NCI-H1105 treated with DMSO at 0.1 percent for 48 hours (cell line): ENCODE measurements around the gene TPTE2.
"Not testable (repeated sequence)": the region's sequence is repeated elsewhere in the genome, so short reads cannot be mapped to it uniquely, and the experiment has no call there.

ENCODE experiments used
- DNase-seq: peaks from one replicate; lab custom pipeline; 2025; lab: John Stamatoyannopoulos, UW

The TPTE2 gene

DNA sequence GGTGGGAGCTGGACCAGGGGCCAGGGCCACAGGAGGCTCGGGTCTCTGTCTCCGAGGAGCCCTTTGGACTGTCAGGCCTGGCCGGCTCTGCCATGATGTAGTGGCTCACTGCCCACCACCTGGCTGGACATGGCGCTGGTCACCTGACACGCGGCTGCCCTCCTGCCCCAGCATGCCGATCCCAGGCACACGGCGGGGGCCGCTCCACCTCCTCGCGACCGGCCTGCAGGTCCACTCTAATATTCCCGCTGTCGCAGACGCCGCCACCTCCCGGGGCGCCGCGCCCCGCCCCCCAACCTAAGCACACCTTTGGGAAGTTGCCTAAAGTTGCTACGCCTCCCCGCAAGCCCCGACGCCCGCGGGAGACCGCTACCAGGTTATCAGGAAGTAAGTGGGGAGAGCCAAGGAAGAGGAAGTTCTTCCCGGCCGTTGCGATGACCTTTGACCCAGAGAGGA lies at the start of gene TPTE2:
Gene TPTE2 (minus strand): TSS at position 406 of the 456 bp plus-strand sequence. CDS start 58,298 bp downstream, outside the sequence.
- not testable (repeated sequence) for DNase-seq

- DNase-seq, result no peak
Observed at GRCh38 chr13:19607523-19608078, 46.3 kb upstream of the TPTE2 start.

GRCh38 chr13:19606737-19607136 lies 45.4 kb upstream of the TPTE2 start:
- no peak for DNase-seq

GRCh38 chr13:19606152-19606551 lies 44.8 kb upstream of the TPTE2 start:
- DNase-seq, result no peak

GRCh38 chr13:19605161-19605955 lies 44.0 kb upstream of the TPTE2 start:
- DNase-seq, result no peak

DNA sequence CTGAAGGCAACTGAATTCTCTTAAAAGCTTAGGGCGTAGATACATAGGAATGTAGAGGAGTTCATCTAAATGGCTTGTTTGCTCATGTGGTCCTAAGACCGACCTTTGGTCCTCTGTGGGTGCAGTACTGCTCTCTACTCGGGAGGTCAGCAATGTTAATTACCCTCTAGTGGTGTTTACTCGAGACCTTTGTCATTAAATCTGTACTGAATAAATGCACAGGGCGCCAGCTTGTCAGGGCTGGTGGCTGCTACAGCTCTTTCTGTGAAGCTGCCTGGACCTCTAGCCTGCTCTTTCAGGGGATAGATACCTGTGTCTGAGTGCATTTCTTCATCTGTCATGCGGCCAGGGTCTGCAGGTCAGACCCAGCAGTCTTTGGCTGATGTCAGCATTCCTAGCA lies 43.0 kb upstream of the TPTE2 start:
- DNase-seq, result no peak

DNA sequence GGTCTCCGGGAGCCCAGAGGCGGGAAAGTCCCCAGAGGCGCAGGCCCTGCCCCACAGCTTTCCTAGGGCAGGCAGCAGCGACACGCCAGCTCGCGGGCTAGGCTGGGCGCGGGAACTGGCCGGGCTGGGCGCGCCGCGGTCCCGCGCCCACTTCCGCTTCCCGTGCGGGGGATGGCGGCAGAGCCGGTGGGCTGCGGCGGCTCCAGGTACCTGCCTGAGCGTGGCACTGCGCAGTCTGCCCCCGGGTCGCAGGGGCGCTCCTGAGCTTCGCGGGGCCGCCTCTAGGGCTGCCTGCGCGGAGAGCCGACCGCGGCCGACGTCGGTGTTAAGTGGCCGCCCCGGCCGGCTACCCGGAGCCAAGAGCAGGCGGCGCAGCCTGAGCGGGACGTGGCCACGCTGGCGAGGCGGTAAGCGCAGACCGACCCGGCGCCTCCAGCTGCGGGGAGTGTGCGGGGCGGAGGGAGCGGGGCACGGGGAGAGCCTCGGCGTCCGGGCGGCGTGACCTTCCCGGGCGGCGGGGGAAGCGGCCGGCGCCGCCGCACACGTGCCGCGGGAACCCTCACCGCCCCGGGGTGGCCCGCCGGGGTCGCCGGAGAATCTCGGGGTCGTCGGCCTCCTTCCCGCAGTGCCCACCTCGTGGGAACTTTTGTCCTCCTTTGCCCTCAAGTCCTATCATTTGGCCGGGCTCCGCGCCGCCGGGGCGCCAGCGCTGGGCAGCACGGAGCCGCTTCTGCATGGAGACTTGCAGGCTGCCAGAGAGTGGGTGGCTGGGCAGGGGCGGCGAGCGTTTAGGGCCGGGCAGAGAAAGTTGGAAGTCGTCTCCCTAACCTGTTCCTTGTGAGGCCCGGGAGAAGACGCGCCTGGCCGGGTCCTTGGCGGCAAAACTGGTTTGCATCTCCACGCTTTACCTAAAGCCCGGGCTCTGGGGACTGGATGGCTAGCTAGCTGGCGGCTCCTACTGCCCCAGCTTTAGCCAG lies 40.7 kb upstream of the TPTE2 start:
- peak; percentile 43 for DNase-seq

- DNase-seq, result no peak
Observed at GRCh38 chr13:19597523-19597922, 36.2 kb upstream of the TPTE2 start.

- DNase-seq, result no peak
Observed at GRCh38 chr13:19596960-19597361, 35.6 kb upstream of the TPTE2 start.

DNA sequence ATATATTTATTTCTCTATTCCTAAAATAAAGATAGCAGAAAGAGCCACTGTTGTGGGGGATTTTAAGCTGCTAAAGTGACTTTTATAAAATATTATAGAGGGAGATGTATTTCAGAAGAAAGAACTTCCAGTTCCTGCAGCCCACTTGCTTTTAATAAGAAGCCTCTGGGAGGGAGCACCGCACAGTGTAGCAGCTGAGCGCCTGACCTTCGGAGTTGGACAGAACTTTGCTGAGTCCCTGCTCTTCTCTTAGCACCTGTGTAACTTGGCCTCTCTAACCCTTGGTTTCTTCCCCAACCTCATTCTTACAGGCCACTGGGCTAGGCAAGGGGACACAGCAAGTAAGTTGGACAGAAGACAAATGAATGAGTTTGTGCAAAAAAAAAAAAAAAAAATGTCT lies 34.8 kb upstream of the TPTE2 start:
- DNase-seq, result no peak

DNA sequence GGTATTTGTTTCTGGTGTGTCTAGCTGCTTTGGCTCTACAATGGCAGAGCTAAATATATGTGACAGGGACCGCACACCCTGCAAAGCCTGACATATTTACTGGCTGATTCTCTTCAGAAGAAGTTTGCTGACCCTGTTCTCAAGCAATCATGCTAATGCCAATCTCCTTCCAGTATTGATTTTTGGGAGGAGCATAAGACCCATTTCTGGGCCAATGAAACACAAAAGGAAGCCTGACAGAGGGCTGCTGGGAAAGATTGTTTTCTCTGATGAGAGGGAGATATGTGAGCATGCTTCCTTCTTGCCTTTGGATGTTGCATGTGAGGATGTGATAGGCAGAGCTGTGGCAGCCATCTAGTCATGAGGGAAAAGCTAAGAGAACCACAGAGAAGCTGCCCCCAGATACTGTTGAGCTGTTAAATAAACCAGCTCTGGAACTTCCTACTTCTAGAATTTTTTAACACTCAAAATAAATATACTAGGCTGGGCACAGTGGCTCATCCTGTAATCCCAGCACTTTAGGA lies 31.4 kb upstream of the TPTE2 start:
- DNase-seq, result no peak

DNA sequence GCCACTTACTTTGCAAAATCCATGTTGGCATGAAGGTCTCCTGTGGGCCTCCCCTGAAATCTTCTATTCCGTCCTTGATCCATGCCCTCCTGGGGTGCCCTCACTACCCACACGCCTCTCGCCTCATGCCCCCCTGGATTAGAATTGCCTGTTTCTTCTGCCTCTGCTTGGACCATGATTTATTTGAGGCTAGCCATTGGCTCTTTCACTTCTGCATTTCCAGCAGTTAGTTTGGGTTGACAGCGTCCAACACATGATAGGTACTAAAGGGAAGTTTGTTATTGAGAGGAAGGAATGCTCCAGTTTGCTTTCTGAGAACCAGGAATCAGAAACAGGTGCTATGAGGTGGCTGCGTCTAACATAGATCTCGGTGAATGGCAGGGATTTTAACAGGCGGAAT lies 30.5 kb upstream of the TPTE2 start:
- no peak for DNase-seq

DNA sequence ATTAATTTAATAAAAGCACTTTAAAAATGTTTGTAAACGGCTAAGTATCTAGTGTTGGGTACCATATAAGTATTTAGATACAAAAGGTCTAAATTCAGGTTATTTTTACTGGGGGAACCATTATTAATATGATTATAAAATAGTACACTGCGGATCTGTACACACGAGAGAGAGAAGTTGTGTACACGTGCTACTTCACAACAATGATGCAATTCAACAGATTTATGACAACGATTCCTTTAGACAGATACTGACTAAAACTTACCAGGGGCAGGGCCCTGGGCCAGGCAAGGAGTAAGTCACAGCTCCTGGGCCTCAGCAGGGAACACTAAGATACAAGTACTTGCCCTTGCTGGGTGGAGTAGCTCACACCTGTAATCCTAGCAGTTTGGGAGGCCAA lies 29.1 kb upstream of the TPTE2 start:
- DNase-seq, result no peak

- DNase-seq, result no peak
Observed at GRCh38 chr13:19589312-19589711, 28.0 kb upstream of the TPTE2 start.

GRCh38 chr13:19587635-19588300 lies 26.4 kb upstream of the TPTE2 start:
- peak; percentile 16 for DNase-seq

DNA sequence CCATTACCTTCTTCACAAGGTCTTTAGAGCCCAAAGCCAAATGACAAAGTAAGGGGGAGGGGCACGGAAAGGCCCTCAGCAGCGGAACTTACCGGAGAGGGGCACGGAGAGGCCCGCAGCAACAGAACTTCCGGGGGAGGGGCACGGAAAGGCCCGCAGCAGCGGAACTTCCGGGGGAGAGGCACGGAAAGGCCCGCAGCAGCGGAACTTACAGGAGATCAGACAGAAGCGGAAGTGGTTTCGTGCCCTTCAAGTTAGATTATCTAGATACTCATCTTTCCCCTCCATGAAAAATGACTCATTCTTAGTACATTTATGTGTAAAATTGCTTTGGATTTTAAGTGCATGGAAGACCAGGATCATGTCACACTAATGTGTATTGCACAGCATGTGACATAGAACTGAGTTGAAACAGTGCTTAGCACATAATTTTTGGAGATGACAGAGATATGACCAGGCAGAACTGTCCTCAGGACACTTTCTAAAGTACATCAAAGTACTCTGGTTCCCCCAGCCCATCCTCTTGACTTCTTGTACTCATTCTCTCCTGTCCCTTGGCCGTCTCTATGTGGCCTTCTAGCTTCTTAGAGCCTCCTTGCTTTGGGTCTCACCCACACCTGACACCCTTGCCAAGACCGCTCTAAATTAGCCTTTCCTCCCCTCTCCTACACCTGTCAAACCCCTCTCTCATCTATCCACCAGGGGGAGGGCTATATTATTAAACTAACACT lies 25.7 kb upstream of the TPTE2 start:
- DNase-seq, result no peak

- no peak for DNase-seq
Observed at GRCh38 chr13:19581675-19582074, 20.3 kb upstream of the TPTE2 start.

GRCh38 chr13:19575230-19575629 lies 13.9 kb upstream of the TPTE2 start:
- no peak for DNase-seq

GRCh38 chr13:19573120-19573716 lies 11.9 kb upstream of the TPTE2 start:
- no peak for DNase-seq

GRCh38 chr13:19572280-19572679 lies 10.9 kb upstream of the TPTE2 start:
- no peak for DNase-seq
